Uterus (tissue), 2 donors: ENCODE data around the gene BCAS3.

Experiments used
- CTCF ChIP-seq, 4 experiments: fragments of 200-600 bp in 2 of 4; fragments of 450-650 bp in 2 of 4; sonication (generic) in 2 of 4; IDR thresholded peaks; one replicate each; pipeline ENCODE4 v1.5.1; 2016 to 2019; ENCODE audit warnings: antibody characterized with exemption in 4 of 4, mild to moderate bottlenecking in 2 of 4, moderate library complexity in 1 of 4
- POLR2A ChIP-seq, 2 donors: fragments of 450-650 bp; IDR thresholded peaks; one replicate each; pipeline ENCODE4 v1.6.1; 2016; ENCODE audit warnings: antibody characterized with exemption in 2 of 2, mild to moderate bottlenecking in 1 of 2, moderate library complexity in 1 of 2

GRCh38 chr17:61084260-61084659 lies 406.6 kb downstream of the BCAS3 start:
- no peak for TF ChIP-seq CTCF (IDR thresholded peaks at IDR 0.05)
- TF ChIP-seq POLR2A (IDR thresholded peaks at IDR 0.05) = no peak
